ENCODE data around the gene ABLIM2. TPM values are rescaled to one million over a fixed set of nuclear protein-coding genes. Genes with fewer than 3 reads are reported as not detected.

Gene ABLIM2
- polyA plus RNA-seq, 2 of the 4 experiments (the other 2 are of a cell fraction): 0.21 to 0.40 TPM

DNA sequence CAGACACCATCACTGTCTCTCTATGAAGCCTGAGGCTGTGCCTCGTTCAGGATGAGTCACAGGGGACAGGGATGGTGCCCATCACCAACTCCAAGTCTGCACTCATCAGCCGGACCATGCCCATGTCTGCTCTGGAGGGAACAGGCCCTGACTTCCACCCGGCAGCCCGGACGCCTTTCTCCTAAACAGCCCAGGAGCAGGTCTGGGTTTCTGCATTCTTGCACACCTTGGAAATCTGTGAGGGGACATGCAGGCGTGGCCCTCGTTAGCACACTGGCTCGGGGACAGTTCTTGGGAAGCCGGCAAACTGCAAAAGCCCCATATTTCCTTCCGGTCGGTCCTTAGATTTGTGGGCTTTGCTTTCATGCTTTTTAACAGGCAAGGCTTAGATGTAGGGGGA is 151.0 kb downstream of the ABLIM2 start:
- Histone ChIP-seq H3K4me2 (no peak overlapping the region), H3K9me3 (no peaks in the 10 kb centered on the region), H3K4me3 (no peak overlapping the region), H3K4me1 (no peaks in the 10 kb centered on the region), H3K27ac (no peak overlapping the region)
- TF ChIP-seq KDM1A (IDR thresholded peaks at IDR 0.05; ENCODE audit: low read depth): no peak
- TF ChIP-seq KDM5A (IDR thresholded peaks at IDR 0.05): no peak
- TF ChIP-seq POLR2A (IDR thresholded peaks at IDR 0.05; ENCODE audit: low read length): no peak
- TF ChIP-seq, protein P1, sequence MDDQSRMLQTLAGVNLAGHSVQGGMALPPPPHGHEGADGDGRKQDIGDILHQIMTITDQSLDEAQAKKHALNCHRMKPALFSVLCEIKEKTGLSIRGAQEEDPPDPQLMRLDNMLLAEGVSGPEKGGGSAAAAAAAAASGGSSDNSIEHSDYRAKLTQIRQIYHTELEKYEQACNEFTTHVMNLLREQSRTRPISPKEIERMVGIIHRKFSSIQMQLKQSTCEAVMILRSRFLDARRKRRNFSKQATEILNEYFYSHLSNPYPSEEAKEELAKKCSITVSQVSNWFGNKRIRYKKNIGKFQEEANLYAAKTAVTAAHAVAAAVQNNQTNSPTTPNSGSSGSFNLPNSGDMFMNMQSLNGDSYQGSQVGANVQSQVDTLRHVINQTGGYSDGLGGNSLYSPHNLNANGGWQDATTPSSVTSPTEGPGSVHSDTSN (IDR thresholded peaks at IDR 0.05): no peak
- no peak for TF ChIP-seq SREBF2 (IDR thresholded peaks at IDR 0.05)
- TF ChIP-seq, protein P2, sequence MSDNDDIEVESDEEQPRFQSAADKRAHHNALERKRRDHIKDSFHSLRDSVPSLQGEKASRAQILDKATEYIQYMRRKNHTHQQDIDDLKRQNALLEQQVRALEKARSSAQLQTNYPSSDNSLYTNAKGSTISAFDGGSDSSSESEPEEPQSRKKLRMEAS (IDR thresholded peaks at IDR 0.05): no peak
- no peak for TF ChIP-seq JUNB (IDR thresholded peaks at IDR 0.05)
- TF ChIP-seq MAZ (IDR thresholded peaks at IDR 0.05; ENCODE audit: borderline replicate concordance, low read depth, low read length): no peak
- TF ChIP-seq HEYL (CRISPR knock-in tag; IDR thresholded peaks at IDR 0.05): no peak
- no peak for TF ChIP-seq RFX5 (IDR thresholded peaks at IDR 0.05)
- TF ChIP-seq, protein P3, sequence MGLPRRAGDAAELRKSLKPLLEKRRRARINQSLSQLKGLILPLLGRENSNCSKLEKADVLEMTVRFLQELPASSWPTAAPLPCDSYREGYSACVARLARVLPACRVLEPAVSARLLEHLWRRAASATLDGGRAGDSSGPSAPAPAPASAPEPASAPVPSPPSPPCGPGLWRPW (IDR thresholded peaks at IDR 0.05): no peak
- TF ChIP-seq GATA3 (IDR thresholded peaks at IDR 0.05; ENCODE audit: borderline replicate concordance): no peak
- no peak for TF ChIP-seq HOXA7 (CRISPR knock-in tag; IDR thresholded peaks at IDR 0.05)
- no peak for TF ChIP-seq POLR2AphosphoS2 (conservative IDR thresholded peaks at IDR 0.05; ENCODE audit: low read length)
- TF ChIP-seq CHD4 (IDR thresholded peaks at IDR 0.05; ENCODE audit: borderline replicate concordance): no peak
- no peak for FAIRE-seq
- CTCF ChIA-PET: interaction anchor here (1.3 to 1.6 kb wide), 2 partner anchors 8 to 20 kb away, joined by 5 to 7 read pairs; no protein-coding TSS in a partner anchor
- no peak for ATAC-seq
- WGBS (ENCODE audit: missing lambda C conversion rate): 72% methylated on average over 5 of the region's 11 CpGs
- POLR2A ChIA-PET: no interaction called here
- DNase-seq (ENCODE audit: low read depth in 1 of 2, low spot score in 1 of 2): no peak

DNA sequence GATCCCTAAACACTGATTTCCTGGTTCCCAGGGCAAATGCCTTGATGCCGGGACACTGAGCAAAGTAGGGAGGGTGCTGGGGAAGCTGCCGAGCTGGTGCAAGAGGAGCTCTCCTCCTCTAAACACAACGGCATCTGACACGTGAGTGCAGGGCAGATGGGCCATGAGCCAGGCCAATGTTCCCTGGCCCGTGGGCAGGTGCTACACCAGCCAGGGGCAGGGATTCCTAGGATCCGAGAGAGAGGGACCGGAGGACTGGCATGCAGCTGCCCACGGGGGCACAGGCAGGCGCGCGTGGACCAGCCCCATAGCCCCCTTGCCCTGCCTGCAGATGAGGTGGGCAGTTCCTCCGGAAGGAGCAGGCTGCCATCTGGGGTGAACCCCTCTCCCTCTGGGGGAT is 152.1 kb downstream of the ABLIM2 start:
- DNase-seq (ENCODE audit: low read depth in 1 of 2, low spot score in 1 of 2): no peak
- 48% methylated on average over 5 of the region's 12 CpGs for WGBS (ENCODE audit: missing lambda C conversion rate)

More for the DNA sequence above, 152.1 kb downstream of the ABLIM2 start:
- ATAC-seq (no peak; a peak in 2 of 6 replicates), FAIRE-seq (no peak)
- Histone ChIP-seq H3K27ac (no peak overlapping the region), H3K9me3 (no peaks in the 10 kb centered on the region), H3K4me1 (no peaks in the 10 kb centered on the region), H3K4me3 (no peak overlapping the region), H3K4me2 (no peak overlapping the region)
- no peak for TF ChIP-seq CHD2 (IDR thresholded peaks at IDR 0.05; ENCODE audit: low read length, partially characterized antibody)
- no peak for TF ChIP-seq FOSL2 (IDR thresholded peaks at IDR 0.05)
- no peak for TF ChIP-seq FOSL2 (CRISPR knock-in tag; IDR thresholded peaks at IDR 0.05)
- TF ChIP-seq, protein P4, sequence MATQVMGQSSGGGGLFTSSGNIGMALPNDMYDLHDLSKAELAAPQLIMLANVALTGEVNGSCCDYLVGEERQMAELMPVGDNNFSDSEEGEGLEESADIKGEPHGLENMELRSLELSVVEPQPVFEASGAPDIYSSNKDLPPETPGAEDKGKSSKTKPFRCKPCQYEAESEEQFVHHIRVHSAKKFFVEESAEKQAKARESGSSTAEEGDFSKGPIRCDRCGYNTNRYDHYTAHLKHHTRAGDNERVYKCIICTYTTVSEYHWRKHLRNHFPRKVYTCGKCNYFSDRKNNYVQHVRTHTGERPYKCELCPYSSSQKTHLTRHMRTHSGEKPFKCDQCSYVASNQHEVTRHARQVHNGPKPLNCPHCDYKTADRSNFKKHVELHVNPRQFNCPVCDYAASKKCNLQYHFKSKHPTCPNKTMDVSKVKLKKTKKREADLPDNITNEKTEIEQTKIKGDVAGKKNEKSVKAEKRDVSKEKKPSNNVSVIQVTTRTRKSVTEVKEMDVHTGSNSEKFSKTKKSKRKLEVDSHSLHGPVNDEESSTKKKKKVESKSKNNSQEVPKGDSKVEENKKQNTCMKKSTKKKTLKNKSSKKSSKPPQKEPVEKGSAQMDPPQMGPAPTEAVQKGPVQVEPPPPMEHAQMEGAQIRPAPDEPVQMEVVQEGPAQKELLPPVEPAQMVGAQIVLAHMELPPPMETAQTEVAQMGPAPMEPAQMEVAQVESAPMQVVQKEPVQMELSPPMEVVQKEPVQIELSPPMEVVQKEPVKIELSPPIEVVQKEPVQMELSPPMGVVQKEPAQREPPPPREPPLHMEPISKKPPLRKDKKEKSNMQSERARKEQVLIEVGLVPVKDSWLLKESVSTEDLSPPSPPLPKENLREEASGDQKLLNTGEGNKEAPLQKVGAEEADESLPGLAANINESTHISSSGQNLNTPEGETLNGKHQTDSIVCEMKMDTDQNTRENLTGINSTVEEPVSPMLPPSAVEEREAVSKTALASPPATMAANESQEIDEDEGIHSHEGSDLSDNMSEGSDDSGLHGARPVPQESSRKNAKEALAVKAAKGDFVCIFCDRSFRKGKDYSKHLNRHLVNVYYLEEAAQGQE (IDR thresholded peaks at IDR 0.05): no peak
- no peak for TF ChIP-seq PHF8 (IDR thresholded peaks at IDR 0.05; ENCODE audit: borderline replicate concordance, low read depth)
- TF ChIP-seq ZC3H11A (IDR thresholded peaks at IDR 0.05): no peak
- no peak for TF ChIP-seq RAD21 (conservative IDR thresholded peaks at IDR 0.05 in 1 of 2, IDR thresholded peaks at IDR 0.05 in 1 of 2)
- TF ChIP-seq, protein P5, sequence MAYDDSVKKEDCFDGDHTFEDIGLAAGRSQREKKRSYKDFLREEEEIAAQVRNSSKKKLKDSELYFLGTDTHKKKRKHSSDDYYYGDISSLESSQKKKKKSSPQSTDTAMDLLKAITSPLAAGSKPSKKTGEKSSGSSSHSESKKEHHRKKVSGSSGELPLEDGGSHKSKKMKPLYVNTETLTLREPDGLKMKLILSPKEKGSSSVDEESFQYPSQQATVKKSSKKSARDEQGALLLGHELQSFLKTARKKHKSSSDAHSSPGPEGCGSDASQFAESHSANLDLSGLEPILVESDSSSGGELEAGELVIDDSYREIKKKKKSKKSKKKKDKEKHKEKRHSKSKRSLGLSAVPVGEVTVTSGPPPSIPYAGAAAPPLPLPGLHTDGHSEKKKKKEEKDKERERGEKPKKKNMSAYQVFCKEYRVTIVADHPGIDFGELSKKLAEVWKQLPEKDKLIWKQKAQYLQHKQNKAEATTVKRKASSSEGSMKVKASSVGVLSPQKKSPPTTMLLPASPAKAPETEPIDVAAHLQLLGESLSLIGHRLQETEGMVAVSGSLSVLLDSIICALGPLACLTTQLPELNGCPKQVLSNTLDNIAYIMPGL (CRISPR knock-in tag; IDR thresholded peaks at IDR 0.05; ENCODE audit: borderline replicate concordance): no peak
- no peak for TF ChIP-seq CHD4 (IDR thresholded peaks at IDR 0.05; ENCODE audit: borderline replicate concordance)
- no peak for TF ChIP-seq MAZ (IDR thresholded peaks at IDR 0.05; ENCODE audit: borderline replicate concordance, low read depth, low read length)
- TF ChIP-seq, protein P6, sequence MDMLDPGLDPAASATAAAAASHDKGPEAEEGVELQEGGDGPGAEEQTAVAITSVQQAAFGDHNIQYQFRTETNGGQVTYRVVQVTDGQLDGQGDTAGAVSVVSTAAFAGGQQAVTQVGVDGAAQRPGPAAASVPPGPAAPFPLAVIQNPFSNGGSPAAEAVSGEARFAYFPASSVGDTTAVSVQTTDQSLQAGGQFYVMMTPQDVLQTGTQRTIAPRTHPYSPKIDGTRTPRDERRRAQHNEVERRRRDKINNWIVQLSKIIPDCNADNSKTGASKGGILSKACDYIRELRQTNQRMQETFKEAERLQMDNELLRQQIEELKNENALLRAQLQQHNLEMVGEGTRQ (IDR thresholded peaks at IDR 0.05): no peak
- no peak for TF ChIP-seq EHF (CRISPR knock-in tag; IDR thresholded peaks at IDR 0.05)
- no peak for TF ChIP-seq CEBPB (IDR thresholded peaks at IDR 0.05)
- TF ChIP-seq CBX2 (IDR thresholded peaks at IDR 0.05; ENCODE audit: borderline replicate concordance, low read depth): no peak
- TF ChIP-seq, protein P7, sequence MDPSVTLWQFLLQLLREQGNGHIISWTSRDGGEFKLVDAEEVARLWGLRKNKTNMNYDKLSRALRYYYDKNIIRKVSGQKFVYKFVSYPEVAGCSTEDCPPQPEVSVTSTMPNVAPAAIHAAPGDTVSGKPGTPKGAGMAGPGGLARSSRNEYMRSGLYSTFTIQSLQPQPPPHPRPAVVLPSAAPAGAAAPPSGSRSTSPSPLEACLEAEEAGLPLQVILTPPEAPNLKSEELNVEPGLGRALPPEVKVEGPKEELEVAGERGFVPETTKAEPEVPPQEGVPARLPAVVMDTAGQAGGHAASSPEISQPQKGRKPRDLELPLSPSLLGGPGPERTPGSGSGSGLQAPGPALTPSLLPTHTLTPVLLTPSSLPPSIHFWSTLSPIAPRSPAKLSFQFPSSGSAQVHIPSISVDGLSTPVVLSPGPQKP (IDR thresholded peaks at IDR 0.05; ENCODE audit: low read depth, low read length): no peak
- ChIA-PET POLR2A (no interaction called here), CTCF (interaction anchor here (1.3 kb wide), 1 partner anchor 19 kb away, joined by 7 read pairs; no protein-coding TSS in a partner anchor)
